Activated CD4-positive, alpha-beta memory T cell treated with anti-CD3 and anti-CD28 coated beads, Interleukin-2, amount 10 ng/mL, durations not matched to agents 7 days and 5 days (primary cell): ENCODE measurements around the gene GUCY1A2. TPM values are rescaled to one million over a fixed set of nuclear protein-coding genes. Genes with fewer than 3 reads are reported as not detected.

ENCODE experiments used
- CTCF ChIA-PET: fragments of 350-600 bp; sonication (Branson Sonifier 250); formaldehyde crosslinking; loops from one replicate; lab custom pipeline; 2021; ENCODE audit warnings: antibody characterized with exemption, inconsistent platforms; lab: Charles Lee
- POLR2A ChIA-PET: fragments of 350-600 bp; sonication (Branson Sonifier 250); formaldehyde crosslinking; loops from one replicate; lab custom pipeline; 2021; ENCODE audit warnings: antibody characterized with exemption; lab: Charles Lee
- DNase-seq: peaks from one replicate; pipeline ENCODE4 v3.0.0-alpha.2; 2020
- H3K27ac Mint-ChIP-seq: one replicate; pipeline ENCODE4 v1.8.0; 2021; ENCODE audit warnings: mild to moderate bottlenecking, mixed read lengths
- H3K27me3 Mint-ChIP-seq: one replicate; pipeline ENCODE4 v1.8.0; 2021; ENCODE audit warnings: mixed read lengths
- H3K36me3 Mint-ChIP-seq: one replicate; pipeline ENCODE4 v1.8.0; 2021; ENCODE audit warnings: low read depth, mixed read lengths
- H3K4me1 Mint-ChIP-seq: one replicate; pipeline ENCODE4 v1.8.0; 2021; ENCODE audit warnings: mixed read lengths
- H3K4me3 Mint-ChIP-seq: one replicate; pipeline ENCODE4 v1.8.0; 2021; ENCODE audit warnings: mild to moderate bottlenecking, mixed read lengths
- H3K9me3 Mint-ChIP-seq: one replicate; pipeline ENCODE4 v1.8.0; 2021; ENCODE audit warnings: mixed read lengths
- total RNA-seq, 2 experiments: library from RNA; stranded (reverse); gene quantifications; one replicate each; pipeline ENCODE4 v1.2.3, GENCODE V29; 2021

GUCY1A2 gene
- total RNA-seq, 2 experiments from 2014 or later: not detected

DNA sequence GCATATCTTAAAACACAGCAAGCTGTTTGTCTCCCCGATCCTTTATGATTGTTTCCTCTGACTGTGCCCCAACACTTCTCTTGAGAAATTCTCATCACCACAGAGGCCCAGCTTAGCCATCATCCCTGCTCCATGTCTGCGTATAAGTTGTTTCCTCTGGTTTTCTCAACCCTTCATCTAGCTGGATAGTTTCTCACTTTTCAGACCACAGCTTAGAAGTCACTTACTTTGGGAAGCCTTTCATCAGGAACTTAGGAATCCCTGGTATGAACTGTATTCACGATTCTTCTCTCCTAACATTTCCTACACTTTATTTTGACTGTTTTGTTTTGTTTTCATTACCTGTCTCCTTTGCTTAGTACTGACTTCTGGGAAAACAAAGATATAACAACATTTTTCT lies 295.2 kb downstream of the GUCY1A2 start:
- Mint-ChIP-seq H3K9me3 (no peaks in the 10 kb centered on the region), H3K27me3 (no peaks in the 10 kb centered on the region), H3K4me1 (no peaks in the 10 kb centered on the region), H3K27ac (no peak overlapping the region), H3K36me3 (no peaks in the 10 kb centered on the region), H3K4me3 (no peak overlapping the region)
- no peak for DNase-seq
- ChIA-PET CTCF (no interaction called here), POLR2A (no interaction called here)

DNA sequence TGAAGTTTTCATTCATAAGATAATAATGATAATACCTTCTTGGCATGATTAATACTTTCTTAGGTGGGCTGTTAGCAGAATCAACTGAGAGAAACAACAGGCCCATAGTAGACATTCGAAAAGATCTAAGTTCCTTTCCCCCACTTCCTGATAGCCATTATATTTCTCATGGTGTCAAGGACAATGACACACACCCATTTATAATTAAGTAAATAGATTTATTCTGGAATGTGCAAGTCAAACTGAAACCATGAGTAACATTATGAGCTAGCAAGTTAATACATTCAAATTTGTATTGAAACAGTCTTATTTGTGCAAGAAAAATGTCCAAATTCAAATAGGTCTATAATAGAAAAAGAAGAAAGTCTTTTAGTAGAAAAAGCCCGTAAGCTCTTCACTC lies 301.1 kb downstream of the GUCY1A2 start:
- ChIA-PET CTCF (no interaction called here), POLR2A (no interaction called here)
- Mint-ChIP-seq H3K4me3 (no peak overlapping the region), H3K36me3 (no peaks in the 10 kb centered on the region), H3K27me3 (no peaks in the 10 kb centered on the region), H3K4me1 (no peaks in the 10 kb centered on the region), H3K27ac (no peak overlapping the region), H3K9me3 (peaks cover 3% of the 10 kb centered on the region)
- DNase-seq: no peak

DNA sequence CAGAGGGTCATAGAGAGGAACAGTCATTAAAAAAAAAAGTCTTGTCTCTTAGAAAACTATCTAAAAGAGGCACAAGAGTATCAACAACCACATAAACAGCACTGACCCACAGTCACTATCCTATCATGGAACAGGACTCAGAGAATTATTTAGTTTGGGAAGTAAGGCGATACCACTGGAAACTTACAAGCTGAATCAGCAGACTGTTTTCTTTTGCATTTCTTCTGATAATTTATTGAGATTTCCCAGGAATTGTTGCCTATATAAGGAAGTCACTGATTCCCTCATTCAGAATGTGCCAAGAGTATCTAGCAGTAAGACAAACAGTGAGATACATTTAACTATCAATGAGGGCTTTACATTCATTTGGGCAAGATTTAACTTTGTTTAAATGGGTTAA lies 304.1 kb downstream of the GUCY1A2 start:
- ChIA-PET CTCF (no interaction called here), POLR2A (no interaction called here)
- H3K36me3 Mint-ChIP-seq: no peaks in the 10 kb centered on the region
- H3K9me3 Mint-ChIP-seq: peaks cover 3% of the 10 kb centered on the region
- no peak for DNase-seq
- H3K27me3 Mint-ChIP-seq: no peaks in the 10 kb centered on the region
- no peak overlapping the region for H3K4me3 Mint-ChIP-seq
- no peaks in the 10 kb centered on the region for H3K4me1 Mint-ChIP-seq
- no peak overlapping the region for H3K27ac Mint-ChIP-seq

DNA sequence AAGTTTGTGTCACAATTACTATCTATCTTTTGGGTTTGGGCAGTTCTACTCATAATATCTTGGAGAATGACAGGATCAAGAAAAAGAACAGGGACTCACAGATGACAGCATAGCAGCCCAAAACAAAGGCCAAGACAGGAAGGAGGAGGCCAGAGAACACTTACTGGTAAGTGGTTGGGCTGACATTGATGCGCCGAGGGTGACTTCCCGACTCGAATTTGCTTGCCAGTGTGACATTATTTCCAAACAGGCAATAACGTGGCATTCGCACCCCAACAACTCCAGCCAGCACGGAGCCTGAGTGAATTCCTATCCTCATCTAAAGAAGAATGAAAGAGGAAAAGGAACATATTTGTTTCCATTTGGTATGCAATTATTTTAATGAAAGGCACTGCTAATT lies 309.9 kb downstream of the GUCY1A2 start:
- ChIA-PET POLR2A (no interaction called here), CTCF (no interaction called here)
- no peaks in the 10 kb centered on the region for H3K4me1 Mint-ChIP-seq
- no peak overlapping the region for H3K27ac Mint-ChIP-seq
- H3K36me3 Mint-ChIP-seq: no peaks in the 10 kb centered on the region
- H3K9me3 Mint-ChIP-seq: no peaks in the 10 kb centered on the region
- no peak for DNase-seq
- H3K4me3 Mint-ChIP-seq: no peak overlapping the region
- H3K27me3 Mint-ChIP-seq: no peaks in the 10 kb centered on the region

DNA sequence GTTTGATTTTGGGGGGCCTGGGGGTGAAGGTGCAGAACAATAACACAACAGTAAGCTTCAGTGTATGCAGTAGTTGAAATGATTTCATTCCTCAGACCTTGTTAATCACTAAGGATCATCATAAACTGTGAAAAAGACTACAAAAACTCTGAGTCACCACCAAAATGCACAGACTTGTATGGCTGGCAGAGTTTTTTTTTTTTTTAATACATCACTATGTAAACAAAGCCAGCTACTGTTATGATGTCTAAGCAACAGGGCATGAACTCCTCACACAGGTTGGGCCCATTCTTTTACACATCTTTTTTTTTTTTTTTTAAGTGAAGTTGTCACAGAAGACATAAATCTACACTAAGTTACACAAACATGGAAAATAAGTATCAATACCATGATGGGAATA lies 311.9 kb downstream of the GUCY1A2 start:
- ChIA-PET CTCF (no interaction called here), POLR2A (no interaction called here)
- Mint-ChIP-seq H3K4me3 (no peak overlapping the region), H3K9me3 (no peaks in the 10 kb centered on the region), H3K36me3 (no peaks in the 10 kb centered on the region), H3K27me3 (no peaks in the 10 kb centered on the region), H3K27ac (no peak overlapping the region), H3K4me1 (no peaks in the 10 kb centered on the region)
- DNase-seq: no peak

DNA sequence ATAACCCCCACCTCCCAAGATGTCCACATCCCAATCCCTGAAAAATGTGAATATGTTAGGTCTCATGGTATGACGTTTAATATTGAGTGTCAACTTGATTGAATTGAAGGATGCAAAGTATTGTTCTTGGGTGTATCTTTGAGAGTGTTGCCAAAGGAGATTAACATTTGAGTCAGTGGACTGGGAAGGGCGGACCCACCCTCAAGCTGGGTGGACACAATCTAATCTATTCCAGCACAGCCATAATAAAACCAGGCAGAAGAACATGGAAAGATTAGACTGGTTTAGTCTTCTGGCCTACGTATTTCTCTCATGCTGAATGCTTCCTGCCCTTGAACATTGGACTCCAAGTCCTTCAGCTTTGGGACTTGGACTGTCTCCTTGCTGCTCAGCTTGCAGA lies 315.5 kb downstream of the GUCY1A2 start:
- H3K9me3 Mint-ChIP-seq: no peaks in the 10 kb centered on the region
- H3K4me1 Mint-ChIP-seq: no peaks in the 10 kb centered on the region
- no peak for DNase-seq
- CTCF ChIA-PET: no interaction called here
- H3K4me3 Mint-ChIP-seq: no peak overlapping the region
- no peaks in the 10 kb centered on the region for H3K27me3 Mint-ChIP-seq
- no peaks in the 10 kb centered on the region for H3K36me3 Mint-ChIP-seq
- POLR2A ChIA-PET: no interaction called here
- H3K27ac Mint-ChIP-seq: no peak overlapping the region

DNA sequence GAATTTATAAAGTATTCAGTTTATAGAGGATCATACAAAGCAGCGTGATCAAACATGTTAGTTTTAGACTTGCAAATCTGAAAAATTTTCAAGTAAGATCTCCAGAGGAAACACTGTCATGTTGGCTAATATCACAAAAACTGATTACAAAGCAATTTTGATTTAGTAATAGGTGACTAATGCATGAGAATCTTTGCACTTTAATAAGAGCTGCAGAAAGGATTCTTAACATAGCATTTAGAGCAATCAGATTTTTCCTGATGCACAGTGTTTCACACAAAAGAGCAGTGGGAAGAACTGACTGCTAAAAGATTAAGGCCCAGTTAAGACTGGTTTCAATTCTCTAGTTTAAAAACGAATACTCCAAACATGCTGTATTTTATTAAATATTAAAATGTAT lies 321.2 kb downstream of the GUCY1A2 start:
- H3K4me1 Mint-ChIP-seq: no peaks in the 10 kb centered on the region
- H3K27me3 Mint-ChIP-seq: no peaks in the 10 kb centered on the region
- DNase-seq: no peak
- H3K9me3 Mint-ChIP-seq: no peaks in the 10 kb centered on the region
- CTCF ChIA-PET: no interaction called here
- no peaks in the 10 kb centered on the region for H3K36me3 Mint-ChIP-seq
- H3K27ac Mint-ChIP-seq: no peak overlapping the region
- no peak overlapping the region for H3K4me3 Mint-ChIP-seq
- POLR2A ChIA-PET: no interaction called here

DNA sequence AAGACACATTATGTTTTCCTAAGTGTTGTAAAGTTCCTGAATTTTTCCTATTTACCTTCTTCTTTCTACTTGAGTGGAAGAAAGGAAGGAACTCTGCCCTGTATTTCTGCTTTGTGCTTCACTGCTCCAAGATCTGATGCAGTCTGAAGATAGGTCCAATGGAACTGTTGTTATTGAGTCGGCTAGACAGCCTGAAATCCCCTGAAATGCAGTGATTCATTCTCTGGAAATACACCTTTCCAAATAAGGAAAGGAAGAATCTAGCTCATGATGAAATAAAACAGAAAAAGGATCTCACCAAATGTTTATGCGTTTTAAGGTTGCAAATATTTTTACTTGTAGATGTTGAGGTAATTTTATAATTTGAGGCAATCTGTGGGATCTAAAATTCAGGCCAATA lies 322.8 kb downstream of the GUCY1A2 start:
- H3K27ac Mint-ChIP-seq: no peak overlapping the region
- CTCF ChIA-PET: no interaction called here
- DNase-seq: no peak
- POLR2A ChIA-PET: no interaction called here
- no peaks in the 10 kb centered on the region for H3K4me1 Mint-ChIP-seq
- no peak overlapping the region for H3K4me3 Mint-ChIP-seq
- H3K27me3 Mint-ChIP-seq: no peaks in the 10 kb centered on the region
- no peaks in the 10 kb centered on the region for H3K9me3 Mint-ChIP-seq
- no peaks in the 10 kb centered on the region for H3K36me3 Mint-ChIP-seq

DNA sequence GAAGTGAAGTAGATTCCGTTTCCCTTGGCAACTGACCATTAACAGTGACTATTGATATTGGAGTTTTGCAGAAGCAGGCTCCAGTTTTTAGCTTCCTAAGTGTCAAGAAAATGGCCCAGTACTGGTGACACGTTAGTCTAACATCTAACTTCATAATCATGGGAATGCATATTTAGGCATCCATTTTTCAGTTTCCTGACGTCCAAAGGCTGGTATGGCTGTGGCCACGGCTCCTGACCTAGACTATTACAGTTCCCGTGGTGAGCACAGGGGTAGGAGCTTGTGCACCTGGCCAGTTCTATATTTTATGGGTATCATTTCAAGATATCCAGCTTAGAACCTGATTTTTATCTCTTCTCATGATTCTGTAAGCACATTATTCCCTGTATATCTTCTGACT lies 323.8 kb downstream of the GUCY1A2 start:
- H3K4me3 Mint-ChIP-seq: no peak overlapping the region
- no peaks in the 10 kb centered on the region for H3K9me3 Mint-ChIP-seq
- no peak for DNase-seq
- no peak overlapping the region for H3K27ac Mint-ChIP-seq
- H3K36me3 Mint-ChIP-seq: no peaks in the 10 kb centered on the region
- ChIA-PET CTCF (no interaction called here), POLR2A (no interaction called here)
- no peaks in the 10 kb centered on the region for H3K27me3 Mint-ChIP-seq
- H3K4me1 Mint-ChIP-seq: no peaks in the 10 kb centered on the region

DNA sequence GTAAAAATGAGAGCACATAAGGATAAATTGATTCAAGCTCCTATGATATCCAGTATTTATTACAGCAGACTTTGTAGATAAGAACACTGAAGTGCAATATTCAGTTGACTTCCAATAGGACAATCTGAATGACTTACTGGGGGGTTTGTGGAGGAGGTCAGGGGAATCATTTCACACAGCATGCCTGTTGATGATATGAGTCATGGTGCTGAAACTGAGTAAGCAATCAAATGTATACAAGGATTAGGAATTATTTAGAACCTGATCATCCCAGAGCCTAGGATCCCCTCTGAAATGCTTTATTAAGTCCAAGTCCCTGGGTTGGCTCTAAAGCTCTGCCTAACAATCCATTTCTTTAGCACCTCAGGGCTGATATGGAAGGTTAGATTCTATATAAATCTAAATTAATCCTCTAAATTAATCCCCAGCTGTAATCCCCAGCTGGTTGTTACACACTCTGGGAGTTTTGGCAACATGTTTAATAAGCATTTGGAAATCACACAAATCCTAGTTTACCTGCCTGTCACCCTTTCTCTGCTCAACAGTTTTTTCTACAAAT lies 326.4 kb downstream of the GUCY1A2 start:
- H3K9me3 Mint-ChIP-seq: peaks cover 3% of the 10 kb centered on the region
- no peaks in the 10 kb centered on the region for H3K27me3 Mint-ChIP-seq
- CTCF ChIA-PET: no interaction called here

DNA sequence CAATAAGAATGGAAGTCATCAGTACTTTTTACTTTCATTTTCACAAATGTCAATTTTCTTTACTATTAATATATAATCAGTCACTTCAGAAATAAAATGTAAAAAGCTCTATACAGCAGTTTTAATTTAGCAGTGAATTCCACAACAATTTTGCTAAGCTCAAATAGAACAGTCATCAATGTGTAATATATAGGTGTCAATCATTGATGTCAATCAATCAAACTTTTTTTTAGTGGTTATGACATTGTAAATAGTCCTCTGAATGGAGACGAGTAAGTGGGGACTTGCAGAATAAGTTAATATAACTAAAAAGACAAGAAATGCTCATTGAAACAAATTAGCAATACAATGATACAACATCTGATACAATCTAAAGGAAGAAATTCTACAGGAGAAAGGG lies 327.4 kb downstream of the GUCY1A2 start:
- ChIA-PET POLR2A (no interaction called here), CTCF (no interaction called here)
- peaks cover 3% of the 10 kb centered on the region for H3K9me3 Mint-ChIP-seq
- H3K36me3 Mint-ChIP-seq: no peaks in the 10 kb centered on the region
- H3K27me3 Mint-ChIP-seq: no peaks in the 10 kb centered on the region
- no peaks in the 10 kb centered on the region for H3K4me1 Mint-ChIP-seq
- no peak for DNase-seq
- no peak overlapping the region for H3K4me3 Mint-ChIP-seq
- no peak overlapping the region for H3K27ac Mint-ChIP-seq

More for the DNA sequence above, 326.4 kb downstream of the GUCY1A2 start:
- POLR2A ChIA-PET: no interaction called here
- H3K27ac Mint-ChIP-seq: no peak overlapping the region
- H3K4me3 Mint-ChIP-seq: no peak overlapping the region
- no peaks in the 10 kb centered on the region for H3K36me3 Mint-ChIP-seq
- H3K4me1 Mint-ChIP-seq: no peaks in the 10 kb centered on the region
- DNase-seq: no peak

DNA sequence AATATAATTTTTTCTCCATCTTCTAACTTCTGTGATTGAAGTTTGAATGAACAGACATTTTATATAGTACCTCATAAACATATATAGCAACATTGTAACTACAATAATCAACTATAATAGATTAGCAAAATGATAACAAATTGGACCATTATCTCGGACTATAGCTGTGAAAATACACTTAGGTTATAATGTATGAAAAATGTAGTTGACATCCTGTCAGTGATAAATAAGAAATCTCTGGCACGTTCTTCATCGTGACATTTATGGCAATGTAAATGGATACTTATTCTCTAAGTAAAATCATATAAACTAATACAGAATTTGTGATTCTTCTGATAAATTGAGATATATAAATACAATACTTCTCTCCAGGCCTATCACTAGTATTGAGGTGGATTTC lies 333.3 kb downstream of the GUCY1A2 start:
- Mint-ChIP-seq H3K27me3 (no peaks in the 10 kb centered on the region), H3K36me3 (no peaks in the 10 kb centered on the region), H3K27ac (no peak overlapping the region), H3K4me1 (no peaks in the 10 kb centered on the region), H3K4me3 (no peak overlapping the region), H3K9me3 (peaks cover 3% of the 10 kb centered on the region)
- ChIA-PET POLR2A (no interaction called here), CTCF (no interaction called here)
- no peak for DNase-seq

DNA sequence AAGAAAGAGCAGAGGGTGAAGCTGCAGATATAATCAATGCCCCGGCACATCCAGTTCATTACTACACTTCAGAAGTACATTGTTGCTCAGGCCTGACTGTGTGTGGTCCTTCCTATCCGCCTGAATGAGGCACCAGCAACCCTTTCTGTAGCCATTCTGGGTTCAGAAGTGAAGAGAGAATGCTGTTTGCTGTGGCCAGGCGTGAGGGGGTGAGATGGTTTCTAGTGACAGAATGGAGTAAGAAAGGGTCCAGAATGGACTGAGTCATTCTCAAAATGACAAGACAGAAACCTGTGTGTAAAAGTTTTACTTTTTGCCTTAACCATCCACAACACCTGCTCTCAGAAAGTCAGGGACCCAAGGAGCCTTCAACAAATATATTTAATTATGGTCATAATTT lies 334.8 kb downstream of the GUCY1A2 start:
- no peak for DNase-seq
- no peaks in the 10 kb centered on the region for H3K4me1 Mint-ChIP-seq
- no peaks in the 10 kb centered on the region for H3K36me3 Mint-ChIP-seq
- H3K9me3 Mint-ChIP-seq: peaks cover 3% of the 10 kb centered on the region
- no peak overlapping the region for H3K27ac Mint-ChIP-seq
- H3K27me3 Mint-ChIP-seq: no peaks in the 10 kb centered on the region
- ChIA-PET POLR2A (no interaction called here), CTCF (no interaction called here)
- no peak overlapping the region for H3K4me3 Mint-ChIP-seq

DNA sequence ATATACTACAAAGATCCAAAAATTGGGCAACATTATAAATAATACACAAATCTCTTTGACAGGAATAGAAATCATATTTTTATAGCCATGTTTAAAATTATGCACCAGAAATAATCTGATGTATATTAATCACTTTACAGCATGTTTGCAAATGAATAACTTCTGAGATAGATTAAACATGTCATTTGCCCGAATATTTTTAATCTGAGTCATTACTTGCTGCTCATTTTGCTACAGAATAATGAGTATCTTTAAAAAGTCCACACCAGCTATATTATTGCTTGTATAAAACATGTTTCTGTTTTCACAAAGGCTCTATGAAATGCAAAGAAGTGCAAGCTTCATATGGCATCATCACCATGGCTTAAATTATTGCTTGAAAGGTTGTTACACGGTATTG lies 336.8 kb downstream of the GUCY1A2 start:
- ChIA-PET POLR2A (no interaction called here), CTCF (no interaction called here)
- peaks cover 2% of the 10 kb centered on the region for H3K9me3 Mint-ChIP-seq

More for the DNA sequence above, 336.8 kb downstream of the GUCY1A2 start:
- Mint-ChIP-seq H3K36me3 (no peaks in the 10 kb centered on the region), H3K4me3 (no peak overlapping the region), H3K4me1 (no peaks in the 10 kb centered on the region), H3K27ac (no peak overlapping the region), H3K27me3 (no peaks in the 10 kb centered on the region)
- DNase-seq: no peak
